Measurements from ENCODE around the gene EFNB3. TPM values are rescaled to one million over a fixed set of nuclear protein-coding genes. Genes with fewer than 3 reads are reported as not detected.

Gene EFNB3
- total and polyA plus RNA-seq, 2 of the 8 experiments (the other 6 are each of a cell fraction or from before 2014, with no cell fraction given): 15.0 to 27.3 TPM

DNA sequence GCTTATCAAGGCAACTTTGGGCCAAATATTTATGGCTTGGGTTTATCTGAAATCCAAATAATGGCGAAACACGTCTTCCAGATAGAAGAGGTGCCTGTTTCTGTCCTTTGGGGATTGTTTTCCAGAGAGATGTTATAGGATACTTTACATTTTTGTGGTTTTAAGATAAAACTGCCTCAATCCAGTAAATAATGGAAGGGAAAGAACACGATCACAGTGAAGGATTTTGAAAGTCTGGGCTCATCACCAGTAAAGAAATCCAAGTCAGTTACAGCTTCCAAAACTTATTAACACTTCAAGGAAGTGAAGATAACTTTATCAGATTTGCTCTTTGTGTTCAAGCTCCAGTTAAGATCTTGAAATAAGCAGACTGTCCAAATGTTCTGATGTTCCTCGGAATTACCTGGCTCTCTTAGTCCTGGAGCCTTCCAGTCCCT lies 42.7 kb downstream of the EFNB3 start:
- no peak overlapping the region for H3K23ac ChIP-seq (ENCODE audit: insufficient read length)
- H2BK5ac ChIP-seq (ENCODE audit: low read depth, low read length): no peak overlapping the region
- H2BK12ac ChIP-seq (ENCODE audit: low read depth, low read length): no peak overlapping the region
- no peaks in the 10 kb centered on the region; the same call in 1 of the 2 replicates for H3K23me2 ChIP-seq (ENCODE audit: low read depth, low read length)
- H4K5ac ChIP-seq (ENCODE audit: insufficient read length, low read depth, low read length): no peak overlapping the region
- no peaks in the 10 kb centered on the region for H3K79me1 ChIP-seq (ENCODE audit: low read depth, low read length)
- DNase-seq (ENCODE audit: low read depth in 1 of 2, low spot score in 2 of 2): no peak
- H3K79me2 ChIP-seq (ENCODE audit: control insufficient read depth in 1 of 2, insufficient read depth in 2 of 2, low read length in 2 of 2): no peaks in the 10 kb centered on the region
- no peak overlapping the region for H2BK120ac ChIP-seq (replicated peaks; ENCODE audit: low read depth, low read length)
- no peak overlapping the region for H3K4me3 ChIP-seq (ENCODE audit: extremely low read depth in 1 of 4, insufficient read depth in 2 of 4, low read depth in 3 of 4, low read length in 4 of 4)
- no peaks in the 10 kb centered on the region for H3K4me1 ChIP-seq (replicated peaks in 1 of 4; ENCODE audit: control insufficient read depth in 3 of 4, insufficient read depth in 4 of 4, low read length in 3 of 4)
- no peak overlapping the region for H3K9ac ChIP-seq (replicated peaks in 1 of 4; ENCODE audit: extremely low read depth in 1 of 4, low read depth in 3 of 4, low read length in 3 of 4)
- FAIRE-seq: no peak
- H4K91ac ChIP-seq (replicated peaks; ENCODE audit: insufficient read length, low read length): no peak overlapping the region
- H2AFZ ChIP-seq (ENCODE audit: low read length): no peak overlapping the region
- WGBS, 2 experiments (ENCODE audit: extremely low coverage in 1 of 2, insufficient coverage in 1 of 2, insufficient read length in 1 of 2, insufficient replicate concordance in 2 of 2, low coverage in 1 of 2, low lambda C conversion rate in 2 of 2, missing lambda C conversion rate in 1 of 2): 85% methylated on average over 4 of the region's 4 CpGs; no CpG with 5 or more reads in 1 of the 2 experiments
- no peak overlapping the region for H3K56ac ChIP-seq (replicated peaks; ENCODE audit: insufficient read length, low read depth, low read length)
- H3K27ac ChIP-seq (ENCODE audit: low read depth, low read length): no peak overlapping the region
- no peak overlapping the region for H3K4ac ChIP-seq (replicated peaks; ENCODE audit: insufficient read length, low read depth, low read length)
- H3K4me2 ChIP-seq (ENCODE audit: insufficient read depth in 1 of 2, low read depth in 2 of 2, low read length in 2 of 2): no peak overlapping the region
- POLR2A ChIA-PET (ENCODE audit: partially characterized antibody): interaction anchor here (1.3 kb wide), 1 partner anchor 9 kb away, joined by 3 read pairs; no protein-coding TSS in a partner anchor
- H4K20me1 ChIP-seq (replicated peaks in 1 of 2; ENCODE audit: control insufficient read depth in 1 of 2, insufficient read depth in 2 of 2, low read length in 2 of 2): no peaks in the 10 kb centered on the region
- no peak overlapping the region for H4K8ac ChIP-seq (ENCODE audit: extremely low read depth, insufficient read depth, low read length)
- no peak overlapping the region for H2BK15ac ChIP-seq (ENCODE audit: low read length)
- no peak overlapping the region for H2BK20ac ChIP-seq (ENCODE audit: low read length)
- no peaks in the 10 kb centered on the region for H3K9me3 ChIP-seq (ENCODE audit: insufficient read depth in 2 of 2, low read depth in 1 of 2, low read length in 1 of 2)
- H2AK5ac ChIP-seq (ENCODE audit: low read depth, low read length): no peak overlapping the region
- CTCF ChIA-PET (ENCODE audit: partially characterized antibody): interaction anchor here (0.7 to 2.0 kb wide), 4 partner anchors 33 to 309 kb away, joined by 3 to 10 read pairs (median 8); no protein-coding TSS in a partner anchor
- no peaks in the 10 kb centered on the region for H3K36me3 ChIP-seq (ENCODE audit: control insufficient read depth in 2 of 4, insufficient read depth in 4 of 4, low read length in 3 of 4)
- H3K14ac ChIP-seq (ENCODE audit: insufficient read length): no peak overlapping the region
- no peaks in the 10 kb centered on the region for H3K27me3 ChIP-seq (replicated peaks in 1 of 4; ENCODE audit: control insufficient read depth in 3 of 4, extremely low read depth in 1 of 4, insufficient read depth in 3 of 4, low read length in 3 of 4)
- no peak overlapping the region for H3K18ac ChIP-seq (ENCODE audit: extremely low read depth, low read length)
- no peak for TF ChIP-seq SIN3A (conservative IDR thresholded peaks at IDR 0.05 in 1 of 2, IDR thresholded peaks at IDR 0.05 in 1 of 2; ENCODE audit: low read depth in 1 of 2, low read length in 2 of 2)

Data from H1 (cell line).